ENCODE results near the gene USP21.

USP21 gene

GRCh38 chr1:161121042-161121650 lies 38.2 kb upstream of the USP21 start:
- Histone ChIP-seq H2AFZ (no peak overlapping the region), H3K4me2 (ENCODE audit: low read length) (no peak overlapping the region), H3K27ac (no peak overlapping the region), H3K36me3 (ENCODE audit: control insufficient read depth, insufficient read depth, low read length) (no peaks in the 10 kb centered on the region), H3K79me2 (peaks cover 19% of the 10 kb centered on the region), H3K9me3 (ENCODE audit: control insufficient read depth, low read length) (no peaks in the 10 kb centered on the region), H3K4me3 (ENCODE audit: low read depth, low read length) (no peak overlapping the region), H3K4me1 (peaks cover 13% of the 10 kb centered on the region), H3K27me3 (ENCODE audit: control insufficient read depth, insufficient read depth, low read length) (no peaks in the 10 kb centered on the region), H3K9ac (no peak overlapping the region)
- no peak for TF ChIP-seq CTCF (IDR thresholded peaks at IDR 0.05)

- H3K27ac ChIP-seq = no peak overlapping the region
- no peak overlapping the region for H3K4me2 ChIP-seq (ENCODE audit: low read length)
- H2AFZ ChIP-seq = no peak overlapping the region
- H3K9me3 ChIP-seq (ENCODE audit: control insufficient read depth, low read length) = no peaks in the 10 kb centered on the region
- no peak overlapping the region for H3K9ac ChIP-seq
- no peaks in the 10 kb centered on the region for H3K36me3 ChIP-seq (ENCODE audit: control insufficient read depth, insufficient read depth, low read length)
- TF ChIP-seq CTCF (IDR thresholded peaks at IDR 0.05) = no peak
- H3K27me3 ChIP-seq (ENCODE audit: control insufficient read depth, insufficient read depth, low read length) = no peaks in the 10 kb centered on the region
- no peak overlapping the region for H3K4me3 ChIP-seq (ENCODE audit: low read depth, low read length)
- H3K79me2 ChIP-seq = peaks cover 14% of the 10 kb centered on the region
- H3K4me1 ChIP-seq = peaks cover 13% of the 10 kb centered on the region
These were observed 37.5 kb upstream of the USP21 start for GRCh38 chr1:161121834-161122233.

DNA sequence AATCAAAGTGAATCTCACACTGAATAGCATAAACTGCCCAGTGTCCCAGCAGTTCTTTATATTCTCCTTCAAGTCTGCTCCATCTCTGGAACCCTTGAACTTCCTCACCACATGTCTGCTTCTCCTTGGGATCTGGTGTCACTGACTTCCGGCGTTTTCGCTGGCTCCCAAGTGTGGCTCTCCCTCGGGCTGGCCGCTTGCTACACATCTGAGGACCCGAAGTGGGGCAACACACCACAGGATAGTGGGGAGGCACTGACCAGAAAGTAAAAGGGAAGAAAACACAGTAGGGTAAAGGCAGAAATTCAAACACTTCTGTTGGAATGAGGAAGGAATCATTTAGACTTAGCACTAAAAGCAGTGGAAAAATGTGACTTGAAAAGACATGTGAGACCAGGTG lies 36.3 kb upstream of the USP21 start:
- Histone ChIP-seq H3K27ac (no peak overlapping the region), H3K9ac (no peak overlapping the region), H3K9me3 (ENCODE audit: control insufficient read depth, low read length) (no peaks in the 10 kb centered on the region), H3K79me2 (peaks cover 3% of the 10 kb centered on the region), H3K4me1 (peaks cover 13% of the 10 kb centered on the region), H3K36me3 (ENCODE audit: control insufficient read depth, insufficient read depth, low read length) (no peaks in the 10 kb centered on the region), H3K4me2 (ENCODE audit: low read length) (no peak overlapping the region), H3K4me3 (ENCODE audit: low read depth, low read length) (no peak overlapping the region), H3K27me3 (ENCODE audit: control insufficient read depth, insufficient read depth, low read length) (no peaks in the 10 kb centered on the region), H2AFZ (no peak overlapping the region)
- TF ChIP-seq CTCF (IDR thresholded peaks at IDR 0.05) = no peak

DNA sequence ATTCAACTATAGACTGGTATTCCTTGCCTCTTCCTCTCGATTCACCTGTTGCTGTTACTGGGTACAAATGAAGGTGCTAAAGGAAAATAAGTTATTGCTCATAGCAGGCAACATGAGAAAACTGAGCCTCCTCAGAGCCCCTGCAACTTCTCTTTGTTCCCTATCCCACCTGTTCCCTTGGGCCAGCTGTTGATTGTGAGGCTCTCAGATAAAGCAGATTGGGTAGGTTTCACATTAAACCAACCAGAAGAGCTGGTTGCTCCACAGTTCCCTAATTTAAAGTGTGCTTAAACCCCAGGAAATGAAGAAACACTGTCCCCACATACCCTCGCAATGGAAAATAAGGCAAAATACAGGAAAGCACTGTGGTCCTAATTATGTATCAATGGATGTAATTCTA lies 31.7 kb upstream of the USP21 start:
- Histone ChIP-seq H3K4me2 (ENCODE audit: low read length) (no peak overlapping the region), H2AFZ (no peak overlapping the region), H3K79me2 (no peaks in the 10 kb centered on the region), H3K27me3 (ENCODE audit: control insufficient read depth, insufficient read depth, low read length) (no peaks in the 10 kb centered on the region), H3K27ac (no peak overlapping the region), H3K4me1 (peaks cover 4% of the 10 kb centered on the region), H3K36me3 (ENCODE audit: control insufficient read depth, insufficient read depth, low read length) (no peaks in the 10 kb centered on the region), H3K9me3 (ENCODE audit: control insufficient read depth, low read length) (no peaks in the 10 kb centered on the region), H3K9ac (no peak overlapping the region), H3K4me3 (ENCODE audit: low read depth, low read length) (no peak overlapping the region)
- no peak for TF ChIP-seq CTCF (IDR thresholded peaks at IDR 0.05)

All from parathyroid adenoma (tissue), 2 donors.